ENCODE data around the gene HHATL. TPM values are rescaled to one million over a fixed set of nuclear protein-coding genes. Genes with fewer than 3 reads are reported as not detected.

The HHATL gene
- total and polyA plus RNA-seq, 7 donors, result 37.0 to 276 (median 166) TPM

DNA sequence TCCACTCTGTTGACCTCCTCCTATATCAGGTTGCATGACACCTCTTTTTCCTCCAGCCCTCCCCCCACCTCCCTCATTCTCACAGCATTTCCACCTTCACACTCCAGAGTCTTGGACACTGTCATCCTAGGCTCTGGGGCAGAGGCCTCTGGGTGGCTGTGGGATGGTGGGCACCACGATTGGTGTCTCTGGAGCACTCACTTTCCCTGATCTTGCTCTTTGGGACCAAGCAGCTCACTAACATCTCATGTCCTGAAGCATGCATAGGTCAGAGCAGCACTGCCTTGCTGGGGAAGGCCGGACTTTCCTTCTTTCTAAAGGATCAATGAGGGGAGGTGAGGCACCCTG, 34.2 kb downstream of the HHATL start:
- Histone ChIP-seq H3K27ac (peak overlapping the region; percentile 78), H3K4me1 (peaks cover 37% of the 10 kb centered on the region), H3K9me3 (no peaks in the 10 kb centered on the region), H3K4me3 (no peak overlapping the region), H3K36me3 (ENCODE audit: insufficient read depth in 1 of 2, low read depth in 1 of 2) (peaks cover 0 to 8% of the 10 kb centered on the region in 2 donors), H3K27me3 (ENCODE audit: insufficient read depth in 3 of 3, low read length in 2 of 3) (no peaks in the 10 kb centered on the region)
- DNase-seq (no peak), ATAC-seq (peak in 2 of 4 donors; percentile 11 to 12)
- 79 to 85% (median 80%) methylated on average over 2 of the region's 2 CpGs for WGBS, 3 donors
- intact Hi-C loops (cut with DNase I), result no loop called here
- TF ChIP-seq, protein P1, sequence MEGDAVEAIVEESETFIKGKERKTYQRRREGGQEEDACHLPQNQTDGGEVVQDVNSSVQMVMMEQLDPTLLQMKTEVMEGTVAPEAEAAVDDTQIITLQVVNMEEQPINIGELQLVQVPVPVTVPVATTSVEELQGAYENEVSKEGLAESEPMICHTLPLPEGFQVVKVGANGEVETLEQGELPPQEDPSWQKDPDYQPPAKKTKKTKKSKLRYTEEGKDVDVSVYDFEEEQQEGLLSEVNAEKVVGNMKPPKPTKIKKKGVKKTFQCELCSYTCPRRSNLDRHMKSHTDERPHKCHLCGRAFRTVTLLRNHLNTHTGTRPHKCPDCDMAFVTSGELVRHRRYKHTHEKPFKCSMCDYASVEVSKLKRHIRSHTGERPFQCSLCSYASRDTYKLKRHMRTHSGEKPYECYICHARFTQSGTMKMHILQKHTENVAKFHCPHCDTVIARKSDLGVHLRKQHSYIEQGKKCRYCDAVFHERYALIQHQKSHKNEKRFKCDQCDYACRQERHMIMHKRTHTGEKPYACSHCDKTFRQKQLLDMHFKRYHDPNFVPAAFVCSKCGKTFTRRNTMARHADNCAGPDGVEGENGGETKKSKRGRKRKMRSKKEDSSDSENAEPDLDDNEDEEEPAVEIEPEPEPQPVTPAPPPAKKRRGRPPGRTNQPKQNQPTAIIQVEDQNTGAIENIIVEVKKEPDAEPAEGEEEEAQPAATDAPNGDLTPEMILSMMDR (IDR thresholded peaks at IDR 0.05), result no peak

DNA sequence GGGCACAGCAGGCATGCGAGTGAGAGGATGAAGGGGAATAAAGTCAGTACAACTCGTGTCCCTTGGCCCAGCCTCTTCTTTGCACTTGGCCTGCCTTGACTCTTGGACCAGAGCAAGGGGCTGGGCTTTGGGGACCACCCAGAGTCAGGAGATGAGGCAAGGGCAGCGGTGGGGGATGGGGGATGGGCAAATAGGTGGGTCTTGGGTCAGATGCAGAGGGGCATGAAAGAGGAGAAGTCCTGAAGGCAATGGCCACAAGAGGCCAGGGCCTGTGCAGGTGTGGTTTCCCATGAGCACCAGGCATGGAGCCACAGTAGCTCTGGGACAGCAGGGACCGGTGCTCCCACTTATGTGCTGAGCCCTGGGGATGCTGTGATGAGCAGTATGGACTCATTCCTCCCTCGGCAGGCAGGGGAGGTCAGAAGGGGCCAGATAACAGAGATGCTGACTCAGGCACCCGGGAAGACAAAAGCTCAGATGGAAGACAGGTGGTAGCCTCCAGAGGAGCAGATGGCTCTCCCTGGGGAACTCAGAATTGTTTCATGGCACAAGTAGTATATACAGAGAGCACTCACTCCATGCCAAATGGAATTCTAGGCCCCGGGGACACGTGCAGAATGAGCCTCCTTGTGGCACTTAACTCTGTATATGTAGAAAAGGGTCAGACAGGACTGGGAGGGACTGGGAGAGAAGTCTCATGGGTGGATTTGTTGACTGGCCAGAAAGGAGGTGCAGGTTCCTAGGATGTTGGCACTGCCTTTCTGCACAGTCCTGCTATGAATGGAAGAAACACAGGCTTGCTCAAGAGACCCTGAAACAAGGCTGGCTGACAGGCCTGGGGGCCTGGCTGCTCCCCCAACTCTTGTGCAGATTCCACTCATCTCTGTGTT, 34.8 kb downstream of the HHATL start:
- ATAC-seq, result peak; percentile 32 to 48 (median 40)
- 31 to 46% (median 33%) methylated on average over 8 of the region's 8 CpGs for WGBS, 3 donors
- DNase-seq, result peak in 1 of 2 donors; percentile 35
- H3K36me3 ChIP-seq (ENCODE audit: insufficient read depth in 1 of 2, low read depth in 1 of 2), result peaks cover 0 to 12% of the 10 kb centered on the region in 2 donors
- H3K4me3 ChIP-seq, result no peak overlapping the region
- no peaks in the 10 kb centered on the region for H3K9me3 ChIP-seq
- H3K27me3 ChIP-seq (ENCODE audit: insufficient read depth in 3 of 3, low read length in 2 of 3), result no peaks in the 10 kb centered on the region
- intact Hi-C loops (cut with DNase I), result no loop called here
- peak overlapping the region; percentile 78 for H3K27ac ChIP-seq
- TF ChIP-seq, protein P1 (IDR thresholded peaks at IDR 0.05), result no peak
- H3K4me1 ChIP-seq, result peaks cover 37% of the 10 kb centered on the region

DNA sequence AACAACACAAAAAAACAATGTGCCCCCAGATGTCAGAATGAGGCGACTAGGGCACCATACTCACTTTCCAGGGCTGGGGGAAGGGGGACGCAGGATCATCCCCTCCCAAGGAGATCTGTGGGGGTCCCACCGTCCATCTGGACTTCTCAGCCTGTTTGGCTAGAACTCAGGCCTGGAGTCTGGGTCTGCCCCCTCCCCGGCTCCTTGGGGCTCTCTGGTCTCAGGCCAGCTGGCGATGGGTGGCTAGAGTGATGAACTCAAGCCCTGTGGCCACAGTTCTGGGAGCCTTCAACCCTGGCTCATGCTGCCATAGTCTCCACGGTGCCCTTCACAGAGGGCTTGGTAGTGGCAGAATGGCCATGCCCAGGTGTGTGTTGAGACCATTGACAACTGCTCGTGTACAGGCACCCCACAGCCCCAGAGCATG, 35.5 kb downstream of the HHATL start:
- H3K9me3 ChIP-seq, result no peaks in the 10 kb centered on the region
- DNase-seq, result peak; percentile 27 to 63
- peak; percentile 10 to 40 (median 27) for ATAC-seq
- TF ChIP-seq, protein P1 (IDR thresholded peaks at IDR 0.05), result no peak
- no peak overlapping the region for H3K4me3 ChIP-seq
- H3K4me1 ChIP-seq, result peaks cover 38% of the 10 kb centered on the region
- intact Hi-C loops (cut with DNase I), result no loop called here
- peaks cover 0 to 13% of the 10 kb centered on the region in 2 donors for H3K36me3 ChIP-seq (ENCODE audit: insufficient read depth in 1 of 2, low read depth in 1 of 2)
- no peaks in the 10 kb centered on the region for H3K27me3 ChIP-seq (ENCODE audit: insufficient read depth in 3 of 3, low read length in 2 of 3)
- peak overlapping the region; percentile 78 for H3K27ac ChIP-seq
- 42 to 57% (median 45%) methylated on average over 7 of the region's 7 CpGs for WGBS, 3 donors

DNA sequence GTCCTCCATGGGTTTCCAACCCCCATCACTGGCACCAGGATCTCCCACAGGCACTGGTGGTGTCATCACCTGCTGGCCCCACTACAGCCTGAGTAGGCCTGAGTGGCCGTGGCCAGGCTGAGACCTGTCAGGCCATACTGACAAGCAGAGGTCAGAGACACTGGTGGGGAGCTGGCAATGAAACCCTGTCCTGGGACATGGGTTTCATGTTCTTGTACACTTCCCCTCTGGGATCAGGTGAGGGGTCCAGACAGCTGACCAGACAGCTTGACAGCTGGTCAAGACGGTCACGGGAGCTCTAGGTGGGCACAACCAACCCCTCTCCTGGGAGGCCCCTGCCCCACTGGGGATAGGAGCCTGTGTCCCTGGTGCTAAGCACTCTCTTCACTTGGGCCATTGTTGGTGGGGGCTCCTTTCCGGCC, 36.0 kb downstream of the HHATL start:
- Histone ChIP-seq H3K4me1 (peaks cover 43% of the 10 kb centered on the region), H3K36me3 (ENCODE audit: insufficient read depth in 1 of 2, low read depth in 1 of 2) (peaks cover 0 to 13% of the 10 kb centered on the region in 2 donors), H3K27ac (peak overlapping the region; percentile 78), H3K9me3 (no peaks in the 10 kb centered on the region), H3K27me3 (ENCODE audit: insufficient read depth in 3 of 3, low read length in 2 of 3) (no peaks in the 10 kb centered on the region), H3K4me3 (no peak overlapping the region)
- TF ChIP-seq, protein P1 (IDR thresholded peaks at IDR 0.05), result no peak
- intact Hi-C loops (cut with DNase I), result no loop called here
- DNase-seq, result peak; percentile 35 to 74
- peak; percentile 36 to 70 (median 54) for ATAC-seq
- WGBS, 3 donors, result 25 to 37% (median 37%) methylated on average over 4 of the region's 4 CpGs

Measured in psoas muscle (tissue), 8 donors.